GM19099 (cell line): Measurements from ENCODE around the gene TBC1D9.

Experiments used
- POLR2A ChIP-seq: IDR thresholded peaks from 3 replicates; pipeline ENCODE4 v1.6.1; 2011; ENCODE audit warnings: low read depth; ENCODE audit not compliant: insufficient read length; ENCODE audit errors: extremely low read depth

TBC1D9 gene

GRCh38 chr4:140756319-140757231 lies at the start of gene TBC1D9:
TBC1D9 (minus strand) TSS chr4:140756385; CDS start chr4:140756045, 340 bp downstream.
- no peak for TF ChIP-seq POLR2A

GRCh38 chr4:140805293-140805692 lies 49.1 kb upstream of the TBC1D9 start:
- TF ChIP-seq POLR2A = no peak

- no peak for TF ChIP-seq POLR2A
Measured at GRCh38 chr4:140802591-140802990, 46.4 kb upstream of the TBC1D9 start.

- no peak for TF ChIP-seq POLR2A
Measured at GRCh38 chr4:140800666-140801065, 44.5 kb upstream of the TBC1D9 start.

GRCh38 chr4:140799686-140800225 lies 43.6 kb upstream of the TBC1D9 start:
- TF ChIP-seq POLR2A = no peak

- no peak for TF ChIP-seq POLR2A
Measured at GRCh38 chr4:140793291-140793690, 37.1 kb upstream of the TBC1D9 start.

- TF ChIP-seq POLR2A = no peak
Measured at GRCh38 chr4:140790765-140791164, 34.6 kb upstream of the TBC1D9 start.

GRCh38 chr4:140790171-140790570 lies 34.0 kb upstream of the TBC1D9 start:
- TF ChIP-seq POLR2A = no peak

GRCh38 chr4:140789759-140790158 lies 33.6 kb upstream of the TBC1D9 start:
- no peak for TF ChIP-seq POLR2A

GRCh38 chr4:140781596-140781995 lies 25.4 kb upstream of the TBC1D9 start:
- TF ChIP-seq POLR2A = no peak

GRCh38 chr4:140777894-140778293 lies 21.7 kb upstream of the TBC1D9 start:
- TF ChIP-seq POLR2A = no peak

- TF ChIP-seq POLR2A = no peak
Measured at GRCh38 chr4:140777386-140777785, 21.2 kb upstream of the TBC1D9 start.

- no peak for TF ChIP-seq POLR2A
Measured at GRCh38 chr4:140776556-140776955, 20.4 kb upstream of the TBC1D9 start.

- no peak for TF ChIP-seq POLR2A
Measured at GRCh38 chr4:140774956-140775355, 18.8 kb upstream of the TBC1D9 start.

GRCh38 chr4:140774510-140774909 lies 18.3 kb upstream of the TBC1D9 start:
- TF ChIP-seq POLR2A = no peak

GRCh38 chr4:140769209-140769608 lies 13.0 kb upstream of the TBC1D9 start:
- TF ChIP-seq POLR2A = no peak

- TF ChIP-seq POLR2A = no peak
Measured at GRCh38 chr4:140764785-140765392, 8.7 kb upstream of the TBC1D9 start.

GRCh38 chr4:140762202-140762601 lies 6.0 kb upstream of the TBC1D9 start:
- TF ChIP-seq POLR2A = no peak
